K562 (cell line): ENCODE data around the gene GLRX2. TPM values are rescaled to one million over a fixed set of nuclear protein-coding genes. Genes with fewer than 3 reads are reported as not detected.
A peak's percentile ranks its signal among the peaks of the same experiment; 100 is the strongest.

Experiments
- CEBPB ChIP-seq: fragments of 450-650 bp; IDR thresholded peaks from 2 replicates; pipeline ENCODE4 v1.6.1; 2016; ENCODE audit warnings: missing genetic modification characterization, missing compliant biosample characterization
- CHD1 ChIP-seq: fragments of 200-600 bp; sonication (generic); IDR thresholded peaks from one replicate; pipeline ENCODE4 v1.6.1; 2012; ENCODE audit warnings: mild to moderate bottlenecking, moderate library complexity, low read length, inconsistent platforms
- EGR1 ChIP-seq: fragments of 450-650 bp; conservative IDR thresholded peaks from 2 replicates; pipeline ENCODE4 v1.6.1; 2017; ENCODE audit warnings: mild to moderate bottlenecking
- GABPB2 ChIP-seq: fragments of 250-450 bp; sonication (Bioruptor Pico); conservative IDR thresholded peaks from 2 replicates; pipeline ENCODE4 v1.5.1; 2021; ENCODE audit warnings: mild to moderate bottlenecking
- GATAD2B ChIP-seq: fragments of 450-650 bp; IDR thresholded peaks from 2 replicates; pipeline ENCODE4 v1.6.1; 2017; ENCODE audit warnings: mild to moderate bottlenecking, borderline replicate concordance
- HDAC2 ChIP-seq: fragments of 450-650 bp; IDR thresholded peaks from 2 replicates; pipeline ENCODE4 v1.6.1; 2016; ENCODE audit warnings: mild to moderate bottlenecking
- JUN ChIP-seq, 2 experiments: sonication (generic) in 1 of 2; formaldehyde crosslinking in 1 of 2; IDR thresholded peaks; 2 replicates each; pipeline versions ENCODE4 v1.6.1 to v1.8.0; 2012 to 2022; ENCODE audit warnings: borderline replicate concordance in 2 of 2, mild to moderate bottlenecking in 2 of 2, improper control_type of control experiment in 1 of 2, low read depth in 1 of 2, low read length in 1 of 2, missing genetic modification reagents in 1 of 2
- KDM2B ChIP-seq: fragments of 250-450 bp; sonication (Bioruptor Pico); IDR thresholded peaks from 2 replicates; pipeline ENCODE4 v1.8.0; 2021; ENCODE audit warnings: mild to moderate bottlenecking, moderate library complexity
- MCM3 ChIP-seq: fragments of 450-650 bp; IDR thresholded peaks from 2 replicates; pipeline ENCODE4 v1.6.1; 2016
- NFRKB ChIP-seq: fragments of 450-650 bp; IDR thresholded peaks from 2 replicates; pipeline ENCODE4 v1.6.1; 2016; ENCODE audit warnings: low read depth
- RAD21 ChIP-seq, 2 experiments: fragments of 250-450 bp in 1 of 2; fragments of 450-650 bp in 1 of 2; sonication (Bioruptor Pico) in 1 of 2; formaldehyde crosslinking in 1 of 2; IDR thresholded peaks in 1 of 2; conservative IDR thresholded peaks in 1 of 2; 2 replicates each; pipeline versions ENCODE4 v1.4.0 to v1.8.0; 2020 to 2022; ENCODE audit warnings: mild to moderate bottlenecking in 2 of 2, moderate library complexity in 1 of 2
- RBM34 ChIP-seq: fragments of 200-400 bp; formaldehyde crosslinking; IDR thresholded peaks from 2 replicates; pipeline ENCODE4 v1.6.1; 2018; ENCODE audit warnings: low read length, borderline replicate concordance; ENCODE audit not compliant: insufficient read depth
- SAP30 ChIP-seq: fragments of 200-600 bp; sonication (generic); IDR thresholded peaks from 2 replicates; pipeline ENCODE4 v1.6.1; 2012; ENCODE audit warnings: borderline replicate concordance, low read depth, mild to moderate bottlenecking, moderate library complexity, low read length, control low read depth, inconsistent platforms; ENCODE audit not compliant: insufficient read depth, poor library complexity, severe bottlenecking
- SMAD1 ChIP-seq: fragments of 150-350 bp; IDR thresholded peaks from 2 replicates; pipeline ENCODE4 v1.6.1; 2014; ENCODE audit warnings: low read length, low read depth; ENCODE audit not compliant: partially characterized antibody
- SRSF9 ChIP-seq: fragments of 200-400 bp; formaldehyde crosslinking; IDR thresholded peaks from 2 replicates; pipeline ENCODE4 v1.6.1; 2017; ENCODE audit warnings: low read depth, low read length, borderline replicate concordance
- TAF1 ChIP-seq: IDR thresholded peaks from 2 replicates; pipeline ENCODE4 v1.6.1; 2011; ENCODE audit warnings: mild to moderate bottlenecking, low read length, moderate library complexity; ENCODE audit not compliant: insufficient read depth, control insufficient read depth, severe bottlenecking; ENCODE audit errors: extremely low read depth
- ZNF146 ChIP-seq: IDR thresholded peaks from one replicate; pipeline ENCODE4 v1.6.1; 2018; ENCODE audit warnings: missing compliant biosample characterization; ENCODE audit not compliant: unreplicated experiment
- ZNF197 ChIP-seq: fragments of 200-800 bp; sonication (Bioruptor generic); IDR thresholded peaks from 2 replicates; pipeline ENCODE4 v1.6.1; 2016; ENCODE audit warnings: low read depth, missing genetic modification characterization, missing compliant biosample characterization
- ZNF830 ChIP-seq: fragments of 250-450 bp; sonication (Bioruptor Pico); IDR thresholded peaks from 2 replicates; pipeline ENCODE4 v1.5.0; 2021; ENCODE audit warnings: mild to moderate bottlenecking
- polyA plus RNA-seq, 8 experiments: library from polyadenylated mRNA; depleted of rRNA in 4 of 8; stranded (reverse) in 5 of 8; unstranded in 3 of 8; fragments of >200 nt; fragmentation: Nextera tagmentation in 2 of 8; fragmentation: Illumina TruSeq in 1 of 8; extraction: Ambion mirVana in 2 of 8; extraction: Trizol in 1 of 8; gene quantifications; 2 replicates each; pipeline versions ENCODE4 v1.2.1 to v1.2.3, GENCODE V29; 2011 to 2014; ENCODE audit warnings: inconsistent platforms in 1 of 8, missing spikeins in 1 of 8
- total RNA-seq, 7 experiments: library from RNA; depleted of rRNA in 6 of 7; stranded (reverse); fragments of >200 nt in 6 of 7; fragmentation: Illumina TruSeq in 2 of 7; extraction: Trizol in 2 of 7; gene quantifications; 2 replicates each; pipeline versions ENCODE4 v1.2.1 to v1.2.3, GENCODE V29; 2011 to 2021; ENCODE audit warnings: low replicate concordance in 1 of 7
- TF ChIP-seq, protein P1 (sequence below): fragments of 250-450 bp; sonication (Bioruptor Pico); IDR thresholded peaks from 2 replicates; pipeline ENCODE4 v1.8.0; 2021; ENCODE audit warnings: moderate library complexity, mild to moderate bottlenecking, inconsistent platforms
- TF ChIP-seq, protein P2 (sequence below): fragments of 450-650 bp; formaldehyde crosslinking; IDR thresholded peaks from 2 replicates; pipeline ENCODE4 v1.4.0; 2022; ENCODE audit warnings: missing genetic modification characterization
- TF ChIP-seq, protein P3 (sequence below): fragments of 450-650 bp; IDR thresholded peaks from 2 replicates; pipeline ENCODE4 v1.6.1; 2016
- TF ChIP-seq, protein P4 (sequence below): fragments of 250-450 bp; sonication (Bioruptor Pico); IDR thresholded peaks from 2 replicates; pipeline ENCODE4 v1.8.0; 2021; ENCODE audit warnings: borderline replicate concordance, mild to moderate bottlenecking, moderate library complexity; ENCODE audit not compliant: poor library complexity, severe bottlenecking

The GLRX2 gene
- total and polyA plus RNA-seq, 9 of the 15 experiments (the other 6 are each of a cell fraction or from before 2014, with no cell fraction given) = 13.3 to 82.6 (median 55.1) TPM

DNA sequence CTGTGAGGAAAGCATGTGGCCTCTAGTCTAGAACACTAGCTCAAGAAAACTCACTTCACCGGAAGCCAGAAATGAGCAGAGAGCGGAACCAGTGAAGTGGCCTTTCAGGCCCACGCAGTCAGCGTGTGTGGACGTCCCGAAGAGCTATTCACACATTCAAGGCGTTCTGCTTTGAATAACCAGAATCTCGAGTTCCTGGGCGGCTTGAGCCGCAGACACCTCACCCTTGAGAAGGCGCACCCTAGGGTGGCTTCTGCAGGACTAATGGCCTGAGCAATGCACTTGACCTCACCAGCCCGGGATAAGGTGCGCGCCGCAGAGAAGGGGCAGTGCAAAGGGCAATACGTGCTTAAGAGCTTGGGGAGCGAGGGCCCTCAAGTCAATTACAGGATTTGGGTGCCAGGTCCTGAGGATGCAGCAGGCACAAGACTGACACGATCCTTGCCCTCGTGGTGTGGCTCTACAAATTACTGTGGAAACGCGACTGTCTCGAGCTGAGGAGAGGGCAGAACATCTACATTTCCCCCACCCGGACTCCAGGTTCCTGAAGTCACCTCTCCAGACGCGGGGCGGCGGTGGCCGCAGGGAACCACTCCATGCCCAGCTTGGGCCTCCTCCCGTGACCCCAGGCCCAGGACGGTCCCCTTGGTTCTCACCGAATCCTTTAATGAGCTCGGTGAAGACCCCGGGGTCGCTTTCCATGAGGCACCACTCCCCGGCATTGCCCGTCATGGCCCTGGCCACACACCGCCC, 46.5 kb downstream of the GLRX2 start (continued):
- TF ChIP-seq, protein P1, sequence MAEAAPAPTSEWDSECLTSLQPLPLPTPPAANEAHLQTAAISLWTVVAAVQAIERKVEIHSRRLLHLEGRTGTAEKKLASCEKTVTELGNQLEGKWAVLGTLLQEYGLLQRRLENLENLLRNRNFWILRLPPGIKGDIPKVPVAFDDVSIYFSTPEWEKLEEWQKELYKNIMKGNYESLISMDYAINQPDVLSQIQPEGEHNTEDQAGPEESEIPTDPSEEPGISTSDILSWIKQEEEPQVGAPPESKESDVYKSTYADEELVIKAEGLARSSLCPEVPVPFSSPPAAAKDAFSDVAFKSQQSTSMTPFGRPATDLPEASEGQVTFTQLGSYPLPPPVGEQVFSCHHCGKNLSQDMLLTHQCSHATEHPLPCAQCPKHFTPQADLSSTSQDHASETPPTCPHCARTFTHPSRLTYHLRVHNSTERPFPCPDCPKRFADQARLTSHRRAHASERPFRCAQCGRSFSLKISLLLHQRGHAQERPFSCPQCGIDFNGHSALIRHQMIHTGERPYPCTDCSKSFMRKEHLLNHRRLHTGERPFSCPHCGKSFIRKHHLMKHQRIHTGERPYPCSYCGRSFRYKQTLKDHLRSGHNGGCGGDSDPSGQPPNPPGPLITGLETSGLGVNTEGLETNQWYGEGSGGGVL (CRISPR knock-in tag) = no peak
- no peak for TF ChIP-seq ZNF830
- TF ChIP-seq, protein P2, sequence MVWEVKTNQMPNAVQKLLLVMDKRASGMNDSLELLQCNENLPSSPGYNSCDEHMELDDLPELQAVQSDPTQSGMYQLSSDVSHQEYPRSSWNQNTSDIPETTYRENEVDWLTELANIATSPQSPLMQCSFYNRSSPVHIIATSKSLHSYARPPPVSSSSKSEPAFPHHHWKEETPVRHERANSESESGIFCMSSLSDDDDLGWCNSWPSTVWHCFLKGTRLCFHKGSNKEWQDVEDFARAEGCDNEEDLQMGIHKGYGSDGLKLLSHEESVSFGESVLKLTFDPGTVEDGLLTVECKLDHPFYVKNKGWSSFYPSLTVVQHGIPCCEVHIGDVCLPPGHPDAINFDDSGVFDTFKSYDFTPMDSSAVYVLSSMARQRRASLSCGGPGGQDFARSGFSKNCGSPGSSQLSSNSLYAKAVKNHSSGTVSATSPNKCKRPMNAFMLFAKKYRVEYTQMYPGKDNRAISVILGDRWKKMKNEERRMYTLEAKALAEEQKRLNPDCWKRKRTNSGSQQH (CRISPR knock-in tag) = 0 out of 2 replicates have a peak, but pooled peaks have one; percentile 2
- TF ChIP-seq SMAD1 = no peak
- TF ChIP-seq ZNF197 (CRISPR knock-in tag) = no peak
- TF ChIP-seq TAF1 = peak; percentile 92
- TF ChIP-seq HDAC2 = peak; percentile 20; the same call in 1 of the 2 replicates
- TF ChIP-seq CHD1 = peak; percentile 99
- TF ChIP-seq EGR1 = peak; percentile 77
- TF ChIP-seq GATAD2B = no peak
- 0 out of 2 replicates have a peak, but pooled peaks have one; percentile 54 for TF ChIP-seq KDM2B
- TF ChIP-seq, protein P3, sequence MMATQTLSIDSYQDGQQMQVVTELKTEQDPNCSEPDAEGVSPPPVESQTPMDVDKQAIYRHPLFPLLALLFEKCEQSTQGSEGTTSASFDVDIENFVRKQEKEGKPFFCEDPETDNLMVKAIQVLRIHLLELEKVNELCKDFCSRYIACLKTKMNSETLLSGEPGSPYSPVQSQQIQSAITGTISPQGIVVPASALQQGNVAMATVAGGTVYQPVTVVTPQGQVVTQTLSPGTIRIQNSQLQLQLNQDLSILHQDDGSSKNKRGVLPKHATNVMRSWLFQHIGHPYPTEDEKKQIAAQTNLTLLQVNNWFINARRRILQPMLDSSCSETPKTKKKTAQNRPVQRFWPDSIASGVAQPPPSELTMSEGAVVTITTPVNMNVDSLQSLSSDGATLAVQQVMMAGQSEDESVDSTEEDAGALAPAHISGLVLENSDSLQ = no peak
- TF ChIP-seq GABPB2 (CRISPR knock-in tag) = no peak
- TF ChIP-seq CEBPB (tag) = no peak
- no peak for TF ChIP-seq SRSF9
- TF ChIP-seq ZNF146 (CRISPR knock-in tag) = no peak
- TF ChIP-seq MCM3 = no peak
- no peak; a peak in 1 of 4 replicates for TF ChIP-seq RAD21 (CRISPR knock-in tag; conservative IDR thresholded peaks at IDR 0.05 in 1 of 2, IDR thresholded peaks at IDR 0.05 in 1 of 2)
- no peak for TF ChIP-seq RBM34
- TF ChIP-seq JUN (IDR thresholded peaks at IDR 0.05; ENCODE audit: borderline replicate concordance, low read depth, low read length) = no peak
- TF ChIP-seq JUN (CRISPR knock-in tag; IDR thresholded peaks at IDR 0.05; ENCODE audit: borderline replicate concordance) = peak; percentile 55; the same call in 1 of the 2 replicates
- TF ChIP-seq, protein P4, sequence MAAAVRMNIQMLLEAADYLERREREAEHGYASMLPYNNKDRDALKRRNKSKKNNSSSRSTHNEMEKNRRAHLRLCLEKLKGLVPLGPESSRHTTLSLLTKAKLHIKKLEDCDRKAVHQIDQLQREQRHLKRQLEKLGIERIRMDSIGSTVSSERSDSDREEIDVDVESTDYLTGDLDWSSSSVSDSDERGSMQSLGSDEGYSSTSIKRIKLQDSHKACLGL (CRISPR knock-in tag) = no peak
- TF ChIP-seq SAP30 = peak; percentile 3
- no peak for TF ChIP-seq NFRKB
